Bone marrow (tissue), 2 donors: Measurements from ENCODE around the gene CUL1.

ENCODE experiments used
- DNase-seq, 2 donors: peaks; one replicate each; lab custom pipeline; 2025; lab: John Stamatoyannopoulos, UW

Gene CUL1

GRCh38 chr7:148804343-148805235 is 105.9 kb downstream of the CUL1 start:
- DNase-seq, result no peak

- no peak for DNase-seq
Observed at GRCh38 chr7:148806187-148806586, 107.5 kb downstream of the CUL1 start.

- no peak for DNase-seq
Observed at GRCh38 chr7:148807436-148807835, 108.7 kb downstream of the CUL1 start.

GRCh38 chr7:148809856-148810255 is 111.2 kb downstream of the CUL1 start:
- no peak for DNase-seq

- no peak for DNase-seq
Observed at GRCh38 chr7:148811892-148812291, 113.2 kb downstream of the CUL1 start.

- no peak for DNase-seq
Observed at GRCh38 chr7:148813890-148814289, 115.2 kb downstream of the CUL1 start.

- no peak for DNase-seq
Observed at GRCh38 chr7:148814922-148815559, 116.3 kb downstream of the CUL1 start.

- DNase-seq, result no peak
Observed at GRCh38 chr7:148815612-148816011, 116.9 kb downstream of the CUL1 start.

GRCh38 chr7:148819697-148820360 is 121.1 kb downstream of the CUL1 start:
- no peak for DNase-seq

- no peak for DNase-seq
Observed at GRCh38 chr7:148821422-148821821, 122.7 kb downstream of the CUL1 start.

- no peak for DNase-seq
Observed at GRCh38 chr7:148824864-148825263, 126.2 kb downstream of the CUL1 start.

GRCh38 chr7:148825338-148825737 is 126.6 kb downstream of the CUL1 start:
- no peak for DNase-seq

- DNase-seq, result no peak
Observed at GRCh38 chr7:148828965-148829364, 130.3 kb downstream of the CUL1 start.

GRCh38 chr7:148830897-148831692 is 132.4 kb downstream of the CUL1 start:
- DNase-seq, result no peak

GRCh38 chr7:148831782-148832181 is 133.1 kb downstream of the CUL1 start:
- no peak for DNase-seq

- no peak for DNase-seq
Observed at GRCh38 chr7:148834605-148835004, 135.9 kb downstream of the CUL1 start.

- no peak for DNase-seq
Observed at GRCh38 chr7:148835854-148836253, 137.2 kb downstream of the CUL1 start.

GRCh38 chr7:148838905-148839304 is 140.2 kb downstream of the CUL1 start:
- peak in 1 of 2 donors; percentile 44 for DNase-seq

GRCh38 chr7:148847815-148848734 is 149.4 kb downstream of the CUL1 start:
- DNase-seq, result no peak

- DNase-seq, result no peak
Observed at GRCh38 chr7:148849393-148850098, 150.8 kb downstream of the CUL1 start.
